SK-MEL-5 (cell line): ENCODE results near the gene ALG9. TPM values are rescaled to one million over a fixed set of nuclear protein-coding genes. Genes with fewer than 3 reads are reported as not detected.
"Not testable (repeated sequence)": the region's sequence is repeated elsewhere in the genome, so short reads cannot be mapped to it uniquely, and the experiment has no call there.

Source experiments
- DNase-seq: peaks from one replicate; pipeline ENCODE4 v3.0.0-alpha.2; 2016; ENCODE audit warnings: low read depth, low spot score
- in situ Hi-C: cut with HindIII; loops from 2 replicates; pipeline ENCODE4 v1.10.0; 2016; ENCODE audit warnings: low sequenced_read_pairs, high pct_unique_total_duplicates, low pct_unique_long_range_greater_than_20kb
- total RNA-seq: library from RNA; depleted of rRNA; stranded (reverse); fragments of >200 nt; shearing (Covaris generic); gene quantifications from 2 replicates; pipeline ENCODE4 v1.2.3, GENCODE V29; 2014

ALG9 gene
- total RNA-seq, 1 experiment from 2014 or later: 39.0 TPM

DNA sequence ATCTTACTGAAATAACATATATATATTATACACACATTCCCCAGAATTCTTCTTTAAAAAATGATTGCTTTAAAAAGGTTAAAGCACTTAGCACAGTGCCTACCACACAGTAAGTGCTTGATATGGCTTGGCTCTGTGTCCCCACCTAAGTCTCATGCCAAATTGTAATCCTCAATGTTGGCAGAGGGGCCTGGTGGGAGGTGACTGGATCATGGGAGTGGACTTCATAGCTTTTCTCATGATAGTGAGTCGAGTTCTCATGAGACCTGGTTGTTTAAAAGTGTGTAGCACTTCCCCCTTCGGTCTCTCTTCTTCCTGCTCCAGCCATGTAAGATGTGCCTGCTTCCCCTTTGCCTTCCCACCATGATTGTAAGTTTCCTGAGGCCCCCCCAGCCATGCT is 34.0 kb upstream of the ALG9 start:
- DNase-seq: no peak
- in situ Hi-C loops: no loop called here

DNA sequence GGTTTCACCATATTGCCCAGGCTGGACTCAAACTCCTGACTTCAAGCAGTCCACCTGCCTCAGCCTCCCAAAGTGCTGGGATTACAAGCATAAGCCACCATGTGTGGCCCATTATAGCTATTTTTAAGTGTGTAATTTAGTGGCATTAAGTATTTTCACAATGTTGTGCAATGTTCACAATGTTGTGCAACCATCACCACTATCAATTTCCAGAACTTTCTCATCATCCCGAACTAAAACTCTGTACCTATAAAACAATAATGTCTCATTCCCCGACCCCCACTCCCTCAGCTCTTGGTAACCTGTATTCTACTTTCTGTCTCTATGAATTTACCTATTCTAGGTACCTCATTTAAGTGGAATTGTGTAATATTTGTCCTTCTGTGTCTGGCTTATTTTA is 15.5 kb upstream of the ALG9 start:
- no peak for DNase-seq
- in situ Hi-C loops: no loop called here

GRCh38 chr11:111886032-111886431 is 14.7 kb upstream of the ALG9 start:
- in situ Hi-C loops: no loop called here
- no peak for DNase-seq

- in situ Hi-C loops, DNase-seq: not testable (repeated sequence)
Measured at GRCh38 chr11:111885053-111885452, 13.7 kb upstream of the ALG9 start.

- no peak for DNase-seq
Measured at GRCh38 chr11:111882202-111882601, 10.8 kb upstream of the ALG9 start.

GRCh38 chr11:111879637-111879960 is 8.2 kb upstream of the ALG9 start:
- in situ Hi-C loops: no loop called here
- DNase-seq: no peak

More at GRCh38 chr11:111882202-111882601, 10.8 kb upstream of the ALG9 start:
- in situ Hi-C loops: no loop called here

DNA sequence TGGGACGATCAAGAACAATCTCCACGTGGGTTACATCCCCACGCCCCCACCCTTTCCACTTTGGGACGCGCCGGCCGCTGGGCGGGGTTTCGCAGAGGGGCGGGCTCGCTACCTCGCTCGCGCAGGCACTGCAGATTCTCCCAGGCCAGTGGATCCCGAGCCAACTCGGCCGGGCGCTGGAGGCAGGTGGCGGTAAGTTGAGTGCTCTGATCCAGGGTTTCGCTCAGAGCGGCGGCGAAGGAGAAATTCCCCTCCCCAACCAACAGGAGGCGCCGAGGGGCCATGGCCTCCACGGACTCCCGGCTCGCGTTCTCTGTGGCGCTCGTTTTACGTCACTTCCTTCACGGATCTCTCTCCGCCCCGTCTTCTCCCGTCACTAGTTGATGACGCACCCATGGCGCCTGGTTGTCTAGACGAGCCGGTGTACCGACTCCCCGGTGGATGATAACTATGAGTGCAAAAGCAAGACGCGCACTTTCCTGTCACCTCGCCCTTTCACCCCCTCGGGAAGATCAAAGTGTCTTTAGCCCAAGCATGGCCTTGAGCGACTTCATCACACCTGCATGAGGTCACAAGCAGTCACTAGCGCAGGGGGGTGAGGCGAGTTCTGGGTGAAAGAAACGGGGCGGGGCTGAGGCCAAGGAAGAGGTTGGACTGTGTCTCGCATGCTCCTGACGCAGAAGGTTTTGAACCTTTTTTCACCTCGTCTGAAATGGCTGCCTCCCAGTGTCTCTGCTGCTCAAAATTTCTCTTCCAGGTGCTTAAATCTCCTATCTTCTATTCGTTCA is 7.7 kb upstream of the ALG9 start, which contains the start of the genes CFAP68 and FDXACB1:
Gene CFAP68 (plus strand): TSS at position 693 of the 788 bp plus-strand sequence. CDS start 20 bp downstream, at position 713.
Gene FDXACB1 (minus strand): TSS at position 317 of the 788 bp plus-strand sequence. CDS start 33 bp downstream, at position 284.
- DNase-seq: peak; percentile 96
- in situ Hi-C loops: no loop called here

GRCh38 chr11:111878385-111878848 is 7.0 kb upstream of the ALG9 start:
- DNase-seq: peak; percentile 44
- in situ Hi-C loops: no loop called here

DNA sequence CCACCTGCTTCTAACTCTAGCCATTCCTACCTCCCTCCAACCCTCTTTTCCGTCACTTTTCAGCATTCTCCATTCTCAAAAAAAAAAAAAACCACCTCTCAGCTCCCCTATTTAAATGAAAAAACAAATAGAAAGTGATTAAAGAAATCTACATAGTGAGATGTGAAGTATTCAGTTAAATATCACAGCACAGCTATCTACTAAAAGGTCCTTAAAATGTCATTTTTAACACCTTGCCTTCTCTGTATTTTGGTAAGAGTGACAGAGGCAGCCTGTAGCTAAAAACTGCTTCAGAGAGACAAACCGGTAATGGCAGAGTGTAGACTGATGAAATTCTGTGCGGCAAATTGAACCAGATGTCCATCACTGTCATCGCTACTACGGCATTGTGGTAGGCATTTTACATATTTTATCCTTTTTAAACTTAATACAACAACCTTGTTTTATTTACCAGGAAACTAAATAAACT is 346 bp upstream of the ALG9 start:
- DNase-seq: peak; percentile 2
- in situ Hi-C loops: no loop called here

DNA sequence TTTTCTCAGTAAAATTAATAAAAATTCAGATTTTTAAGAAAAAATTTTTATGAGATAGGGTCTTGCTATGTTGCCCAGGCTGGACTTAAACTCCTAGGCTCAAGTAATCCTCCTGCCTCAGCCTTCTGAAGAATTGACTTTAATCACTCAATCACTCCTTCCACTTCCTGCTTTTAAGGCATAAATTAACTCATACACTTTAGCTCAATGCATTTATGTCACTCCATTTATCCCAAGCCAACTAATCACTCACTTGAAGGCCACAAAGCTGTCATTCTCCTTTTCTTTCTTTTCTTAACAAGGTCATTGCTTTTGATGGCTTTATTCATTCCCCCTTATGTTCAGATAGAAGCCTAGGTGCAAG is 877 bp downstream of the ALG9 start:
- in situ Hi-C loops: no loop called here
- no peak for DNase-seq

DNA sequence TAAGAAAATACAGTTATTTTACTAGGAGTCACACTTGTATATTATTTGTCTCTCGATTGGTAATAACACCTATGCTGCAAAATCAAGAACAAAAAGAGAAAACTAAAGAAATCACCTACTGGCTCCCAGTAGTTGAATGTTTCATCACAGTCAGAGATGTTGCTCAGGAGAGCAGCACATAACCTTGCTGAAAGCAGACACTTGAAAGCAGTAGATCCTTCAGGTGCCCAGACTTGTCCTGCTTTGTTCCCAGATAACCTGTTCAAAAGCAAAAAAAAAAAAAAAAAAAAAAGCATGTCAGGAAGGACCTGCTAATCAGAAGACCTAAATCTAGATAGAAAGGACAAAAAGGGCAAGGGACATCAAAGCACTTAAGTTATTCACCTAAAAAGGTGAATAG is 1.3 kb downstream of the ALG9 start:
- in situ Hi-C loops: no loop called here
- no peak for DNase-seq

DNA sequence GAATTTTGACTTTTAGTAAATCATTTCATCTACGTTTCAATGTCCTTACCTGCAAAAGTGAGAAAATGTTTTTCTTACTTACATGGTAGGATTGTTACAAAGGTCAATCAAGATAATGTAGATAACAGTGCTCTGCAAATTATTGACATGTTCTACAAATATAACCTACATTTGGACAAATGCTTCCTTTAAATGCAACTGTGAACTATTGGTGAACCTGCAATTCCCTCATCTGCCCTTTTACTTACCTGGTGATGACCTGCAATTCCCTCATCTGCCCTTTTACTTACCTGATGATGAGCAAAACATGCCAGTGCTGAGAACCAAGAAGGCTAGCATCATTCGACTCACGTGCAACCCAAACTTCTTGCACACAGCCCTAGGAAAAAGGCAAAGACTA is 11.1 kb downstream of the ALG9 start:
- DNase-seq: no peak
- in situ Hi-C loops: no loop called here

GRCh38 chr11:111855506-111855905 is 15.9 kb downstream of the ALG9 start:
- in situ Hi-C loops: no loop called here
- DNase-seq: no peak

DNA sequence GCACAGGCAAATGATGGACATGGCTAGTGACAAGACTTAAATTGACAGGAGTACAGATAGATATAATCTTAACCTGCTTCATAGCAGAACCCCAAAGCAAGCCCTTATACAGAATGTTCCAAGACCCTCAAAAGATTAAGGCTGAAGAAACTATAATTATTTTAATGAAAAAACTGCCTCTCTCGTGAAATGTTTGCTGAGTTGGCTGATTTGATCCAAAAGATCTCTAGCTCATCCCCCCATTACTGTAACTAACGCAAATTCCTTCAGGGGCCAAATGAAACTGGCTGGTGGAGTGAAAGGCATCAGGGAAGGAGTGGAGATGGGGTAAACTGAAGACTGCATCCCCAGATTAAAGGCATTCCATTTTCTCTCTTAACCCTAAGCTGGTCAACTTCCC is 19.3 kb downstream of the ALG9 start:
- in situ Hi-C loops: no loop called here
- DNase-seq: no peak

GRCh38 chr11:111851636-111852035 is 19.7 kb downstream of the ALG9 start:
- DNase-seq: peak; percentile 31
- in situ Hi-C loops: no loop called here

GRCh38 chr11:111851067-111851466 is 20.3 kb downstream of the ALG9 start:
- DNase-seq: no peak
- in situ Hi-C loops: no loop called here

DNA sequence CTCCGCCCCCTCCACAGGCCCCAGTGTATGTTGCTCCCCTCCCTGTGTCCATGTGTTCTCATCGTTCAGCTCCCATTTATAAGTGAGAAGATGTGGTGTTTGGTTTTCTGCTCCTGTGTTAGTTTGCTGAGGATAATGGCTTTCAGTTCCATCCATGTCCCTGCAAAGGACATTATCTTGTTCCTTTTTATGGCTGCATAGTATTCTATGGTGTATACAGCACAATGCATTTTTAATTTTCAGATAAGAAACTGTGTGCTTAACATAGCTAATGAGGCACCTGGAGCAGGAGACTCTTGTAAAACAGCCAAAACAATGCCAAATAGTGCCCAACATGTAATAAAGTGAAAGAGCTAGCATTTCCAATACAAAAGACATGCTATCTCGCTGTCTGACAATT is 21.8 kb downstream of the ALG9 start:
- in situ Hi-C loops: no loop called here
- no peak for DNase-seq

- DNase-seq: no peak
- in situ Hi-C loops: no loop called here
Measured at GRCh38 chr11:111846636-111847035, 24.7 kb downstream of the ALG9 start.

GRCh38 chr11:111846063-111846462 is 25.3 kb downstream of the ALG9 start:
- in situ Hi-C loops: no loop called here
- DNase-seq: no peak
